OCI-LY7 (cell line): ENCODE results near the gene TIRAP. TPM values are rescaled to one million over a fixed set of nuclear protein-coding genes. Genes with fewer than 3 reads are reported as not detected.
"Not testable (repeated sequence)": the region's sequence is repeated elsewhere in the genome, so short reads cannot be mapped to it uniquely, and the experiment has no call there.

Experiments
- BruUV-seq: library from RNA; stranded (reverse); fragments of 400-500 nt; replicated peaks from 2 replicates; lab custom pipeline; 2021; lab: Mats Ljungman, UMichigan
- CTCF ChIA-PET: fragments of 300-600 bp; sonication (Branson Sonifier 250); formaldehyde crosslinking; loops from one replicate; lab custom pipeline; 2022; ENCODE audit warnings: antibody characterized with exemption; ENCODE audit not compliant: unreplicated experiment; lab: Charles Lee
- POLR2A ChIA-PET: fragments of 300-600 bp; sonication (Branson Sonifier 250); formaldehyde crosslinking; loops from one replicate; lab custom pipeline; 2022; ENCODE audit warnings: antibody characterized with exemption; lab: Charles Lee
- DNase-seq: peaks from one replicate; pipeline ENCODE4 v3.0.0-alpha.2; 2015; ENCODE audit warnings: low spot score
- H2AFZ ChIP-seq: fragments of 200-600 bp; sonication (generic), shearing (Covaris generic); 2 replicates; pipeline ENCODE4 v1.6.1; 2014; ENCODE audit warnings: mild to moderate bottlenecking, antibody characterized with exemption, low read length, moderate library complexity
- H3K27ac ChIP-seq: fragments of 200-600 bp; sonication (generic); 2 replicates; pipeline ENCODE4 v1.5.1; 2014; ENCODE audit warnings: mixed run types, low read depth, mild to moderate bottlenecking, moderate library complexity, low read length, inconsistent platforms; ENCODE audit not compliant: poor library complexity, severe bottlenecking
- H3K36me3 ChIP-seq: fragments of 200-600 bp; sonication (generic); 2 replicates; pipeline ENCODE4 v1.6.1; 2014; ENCODE audit warnings: mild to moderate bottlenecking, antibody characterized with exemption, low read length, moderate library complexity, mixed read lengths; ENCODE audit not compliant: insufficient read depth
- H3K4me1 ChIP-seq: fragments of 200-600 bp; sonication (generic); 2 replicates; pipeline ENCODE4 v1.5.1; 2014; ENCODE audit warnings: mild to moderate bottlenecking, low read length; ENCODE audit not compliant: insufficient read depth, poor library complexity, severe bottlenecking
- H3K4me2 ChIP-seq: fragments of 200-600 bp; sonication (generic); 2 replicates; pipeline ENCODE4 v1.6.1; 2014; ENCODE audit warnings: mild to moderate bottlenecking, low read length
- H3K4me3 ChIP-seq: fragments of 200-600 bp; sonication (generic); 2 replicates; pipeline ENCODE4 v1.5.1; 2014; ENCODE audit warnings: mild to moderate bottlenecking, low read depth, low read length; ENCODE audit not compliant: poor library complexity, severe bottlenecking
- H3K79me2 ChIP-seq: fragments of 200-600 bp; sonication (generic); 2 replicates; pipeline ENCODE4 v1.6.1; 2016; ENCODE audit warnings: low read depth, mild to moderate bottlenecking, low read length, moderate library complexity, mixed read lengths; ENCODE audit not compliant: insufficient read depth
- H3K9me2 ChIP-seq: fragments of 200-600 bp; sonication (generic); 2 replicates; pipeline ENCODE4 v1.6.1; 2016; ENCODE audit warnings: mild to moderate bottlenecking, low read length, mixed read lengths; ENCODE audit not compliant: insufficient read depth
- H3K9me3 ChIP-seq: fragments of 200-600 bp; sonication (generic); 2 replicates; pipeline ENCODE4 v1.6.1; 2014; ENCODE audit warnings: mild to moderate bottlenecking, mixed run types, low read length, mixed read lengths
- H4K20me1 ChIP-seq: fragments of 200-600 bp; sonication (generic); 2 replicates; pipeline ENCODE4 v1.6.1; 2014; ENCODE audit warnings: mild to moderate bottlenecking, antibody characterized with exemption, low read length, moderate library complexity, mixed read lengths; ENCODE audit not compliant: insufficient read depth
- EZH2phosphoT487 ChIP-seq: fragments of 200-600 bp; sonication (generic); IDR thresholded peaks from 2 replicates; pipeline ENCODE4 v1.6.1; 2018; ENCODE audit warnings: low read depth, borderline replicate concordance, mild to moderate bottlenecking, mixed run types, antibody characterized with exemption, low read length, moderate library complexity, mixed read lengths
- intact Hi-C: fragments of 100-400 bp; cut with micrococcal nuclease; formaldehyde crosslinking; loops from one replicate; pipeline ENCODE4 v1.10.0; 2022; ENCODE audit not compliant: unreplicated experiment
- total RNA-seq, 2 experiments: library from RNA; depleted of rRNA in 1 of 2; stranded (reverse); fragments of >200 nt in 1 of 2; shearing (Covaris generic) in 1 of 2; gene quantifications; 2 replicates each; pipeline ENCODE4 v1.2.3, GENCODE V29; 2014 to 2022
- TF ChIP-seq, protein P1 (sequence below): fragments of 200-600 bp; sonication (generic); conservative IDR thresholded peaks from 2 replicates; pipeline ENCODE4 v1.5.1; 2014; ENCODE audit warnings: mild to moderate bottlenecking, antibody characterized with exemption, low read length, moderate library complexity, mixed read lengths

TIRAP gene
- total RNA-seq, 2 experiments from 2014 or later = 3.4 to 9.8 TPM

GRCh38 chr11:126305699-126306098 is 22.8 kb downstream of the TIRAP start:
- Histone ChIP-seq H3K79me2 (peaks cover 27% of the 10 kb centered on the region; the same call in 1 of the 2 replicates), H3K4me2 (peak overlapping the region; percentile 9; the same call in 1 of the 2 replicates), H3K4me1 (peaks cover 17% of the 10 kb centered on the region), H3K9me2 (no peaks in the 10 kb centered on the region), H3K36me3 (peaks cover 38% of the 10 kb centered on the region), H4K20me1 (no peaks in the 10 kb centered on the region), H3K9me3 (no peaks in the 10 kb centered on the region), H3K27ac (no peak overlapping the region), H3K4me3 (no peak overlapping the region), H2AFZ (no peak overlapping the region)
- intact Hi-C loops = loop anchor here (2.0 kb wide), 2 partner anchors 49 to 115 kb away; partner anchors contain the start of gene ST3GAL4
- peak; percentile 35 for DNase-seq
- BruUV-seq = no TSS peak
- ChIA-PET POLR2A (interaction anchor here (0.7 to 1.4 kb wide), 3 partner anchors 19 to 114 kb away, joined by 4 to 7 read pairs (median 4); no protein-coding TSS in a partner anchor), CTCF (interaction anchor here (0.7 kb wide), 1 partner anchor 48 kb away, joined by 3 read pairs; no protein-coding TSS in a partner anchor)
- TF ChIP-seq, protein P1, sequence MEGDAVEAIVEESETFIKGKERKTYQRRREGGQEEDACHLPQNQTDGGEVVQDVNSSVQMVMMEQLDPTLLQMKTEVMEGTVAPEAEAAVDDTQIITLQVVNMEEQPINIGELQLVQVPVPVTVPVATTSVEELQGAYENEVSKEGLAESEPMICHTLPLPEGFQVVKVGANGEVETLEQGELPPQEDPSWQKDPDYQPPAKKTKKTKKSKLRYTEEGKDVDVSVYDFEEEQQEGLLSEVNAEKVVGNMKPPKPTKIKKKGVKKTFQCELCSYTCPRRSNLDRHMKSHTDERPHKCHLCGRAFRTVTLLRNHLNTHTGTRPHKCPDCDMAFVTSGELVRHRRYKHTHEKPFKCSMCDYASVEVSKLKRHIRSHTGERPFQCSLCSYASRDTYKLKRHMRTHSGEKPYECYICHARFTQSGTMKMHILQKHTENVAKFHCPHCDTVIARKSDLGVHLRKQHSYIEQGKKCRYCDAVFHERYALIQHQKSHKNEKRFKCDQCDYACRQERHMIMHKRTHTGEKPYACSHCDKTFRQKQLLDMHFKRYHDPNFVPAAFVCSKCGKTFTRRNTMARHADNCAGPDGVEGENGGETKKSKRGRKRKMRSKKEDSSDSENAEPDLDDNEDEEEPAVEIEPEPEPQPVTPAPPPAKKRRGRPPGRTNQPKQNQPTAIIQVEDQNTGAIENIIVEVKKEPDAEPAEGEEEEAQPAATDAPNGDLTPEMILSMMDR = no peak
- no peak for TF ChIP-seq EZH2phosphoT487

DNA sequence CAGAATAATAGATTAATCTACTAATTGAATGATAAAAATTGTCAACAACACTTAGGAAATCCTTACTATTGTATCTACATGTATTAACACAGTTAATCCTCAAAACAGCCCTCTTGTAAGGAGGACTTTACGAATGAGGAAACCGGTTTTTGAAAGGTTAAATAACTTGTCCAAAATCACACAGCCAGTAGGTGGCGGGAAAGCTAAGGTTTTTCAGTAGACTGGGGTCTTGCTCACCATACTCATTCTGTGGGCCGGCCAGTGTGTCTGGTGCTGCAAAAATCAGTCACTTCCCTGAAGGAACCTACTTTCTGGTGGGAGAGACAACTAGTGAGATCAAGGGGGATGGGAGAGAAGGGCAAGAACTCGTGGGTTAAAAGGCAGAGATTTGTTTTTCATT is 24.8 kb downstream of the TIRAP start:
- CTCF ChIA-PET = no interaction called here
- POLR2A ChIA-PET = interaction anchor here (0.6 to 0.7 kb wide), 2 partner anchors 27 to 740 kb away, joined by 3 read pairs; no protein-coding TSS in a partner anchor
- Histone ChIP-seq H3K4me2 (no peak overlapping the region), H2AFZ (no peak overlapping the region), H3K27ac (no peak overlapping the region), H3K4me1 (peaks cover 15% of the 10 kb centered on the region), H3K9me3 (no peaks in the 10 kb centered on the region), H3K36me3 (peaks cover 40% of the 10 kb centered on the region), H3K79me2 (peaks cover 25% of the 10 kb centered on the region; the same call in 1 of the 2 replicates), H3K4me3 (no peak overlapping the region), H3K9me2 (no peaks in the 10 kb centered on the region), H4K20me1 (no peaks in the 10 kb centered on the region)
- intact Hi-C loops = no loop called here
- DNase-seq = peak; percentile 70
- TF ChIP-seq, protein P1 = peak; percentile 76
- TF ChIP-seq EZH2phosphoT487 = no peak
- no TSS peak for BruUV-seq

DNA sequence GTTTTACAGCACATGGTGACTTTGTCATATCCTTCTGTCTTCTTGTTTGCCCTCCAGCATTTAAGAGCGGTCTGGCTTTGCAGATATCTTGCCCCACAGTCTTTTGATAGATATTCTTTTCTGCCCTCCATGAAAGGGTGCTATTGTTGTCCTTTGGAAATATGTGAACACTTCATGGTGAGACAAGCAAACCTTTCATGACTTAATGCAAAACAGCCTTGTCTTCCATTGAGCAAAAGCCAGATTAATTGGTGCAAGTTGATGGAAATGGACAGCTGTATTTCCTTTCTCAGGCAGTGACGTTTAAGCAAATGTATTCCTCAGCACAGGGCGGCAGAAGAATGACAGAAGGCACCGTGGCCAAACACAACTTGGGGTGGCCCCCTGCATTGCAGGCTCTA is 25.4 kb downstream of the TIRAP start:
- no peaks in the 10 kb centered on the region for H3K9me2 ChIP-seq
- no peaks in the 10 kb centered on the region for H3K9me3 ChIP-seq
- no peak overlapping the region for H3K4me2 ChIP-seq
- no peaks in the 10 kb centered on the region for H4K20me1 ChIP-seq
- H3K36me3 ChIP-seq = peaks cover 45% of the 10 kb centered on the region
- DNase-seq = no peak
- H3K4me3 ChIP-seq = no peak overlapping the region
- no peak overlapping the region for H3K27ac ChIP-seq
- peaks cover 10% of the 10 kb centered on the region for H3K4me1 ChIP-seq
- no peak overlapping the region for H2AFZ ChIP-seq
- ChIA-PET CTCF (no interaction called here), POLR2A (no interaction called here)
- TF ChIP-seq, protein P1 = no peak
- no peak for TF ChIP-seq EZH2phosphoT487
- H3K79me2 ChIP-seq = peaks cover 19% of the 10 kb centered on the region; the same call in 1 of the 2 replicates
- intact Hi-C loops = no loop called here
- no TSS peak for BruUV-seq

DNA sequence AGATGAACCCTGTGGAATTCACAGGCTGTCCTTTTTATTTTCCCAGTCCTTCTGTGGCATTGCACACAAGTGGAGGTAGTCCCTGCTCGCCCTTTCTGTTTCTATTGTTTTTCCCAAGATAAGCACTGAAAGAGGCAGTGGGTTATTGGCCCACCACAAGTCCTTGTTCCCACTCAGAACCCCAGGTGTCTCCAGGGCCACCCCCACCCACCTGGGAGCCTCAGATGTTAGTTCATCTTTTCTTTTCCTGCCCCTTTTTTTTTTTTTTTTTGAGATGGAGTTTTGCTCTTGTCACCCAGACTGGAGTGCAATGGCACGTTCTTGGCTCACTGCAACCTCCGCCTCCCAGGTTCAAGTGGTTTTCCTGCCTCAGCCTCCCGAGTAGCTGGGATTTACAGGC is 25.9 kb downstream of the TIRAP start:
- peaks cover 50% of the 10 kb centered on the region for H3K36me3 ChIP-seq
- H3K9me2 ChIP-seq, CTCF ChIA-PET, H4K20me1 ChIP-seq, intact Hi-C loops, H3K4me1 ChIP-seq, H3K9me3 ChIP-seq, H3K4me3 ChIP-seq, BruUV-seq, DNase-seq, H2AFZ ChIP-seq, H3K4me2 ChIP-seq, H3K27ac ChIP-seq: not testable (repeated sequence)
- POLR2A ChIA-PET = interaction anchor here (0.7 kb wide), 1 partner anchor 10 kb away, joined by 7 read pairs; no protein-coding TSS in a partner anchor
- H3K79me2 ChIP-seq = peaks cover 15% of the 10 kb centered on the region; the same call in 1 of the 2 replicates
